Activated naive CD4-positive, alpha-beta T cell treated with anti-CD3 and anti-CD28 coated beads, Interleukin-2, amount 50 U/mL, for 24 hours (primary cell): ENCODE data around the gene TPSB2.
"Not testable (repeated sequence)": the region's sequence is repeated elsewhere in the genome, so short reads cannot be mapped to it uniquely, and the experiment has no call there.

Experiments used
- H3K27ac Mint-ChIP-seq: one replicate; pipeline ENCODE4 v1.8.0; 2021; ENCODE audit warnings: mild to moderate bottlenecking, mixed read lengths
- H3K27me3 Mint-ChIP-seq: one replicate; pipeline ENCODE4 v1.8.0; 2021; ENCODE audit warnings: mixed read lengths
- H3K36me3 Mint-ChIP-seq: one replicate; pipeline ENCODE4 v1.8.0; 2021; ENCODE audit warnings: mixed read lengths
- H3K4me1 Mint-ChIP-seq: one replicate; pipeline ENCODE4 v1.8.0; 2021; ENCODE audit warnings: mixed read lengths
- H3K4me3 Mint-ChIP-seq: one replicate; pipeline ENCODE4 v1.8.0; 2021; ENCODE audit warnings: mild to moderate bottlenecking, mixed read lengths
- H3K9me3 Mint-ChIP-seq: one replicate; pipeline ENCODE4 v1.8.0; 2021; ENCODE audit warnings: mixed read lengths

The TPSB2 gene

GRCh38 chr16:1254821-1255220 lies 24.8 kb upstream of the TPSB2 start:
- H3K27ac Mint-ChIP-seq, H3K4me3 Mint-ChIP-seq, H3K36me3 Mint-ChIP-seq, H3K9me3 Mint-ChIP-seq, H3K27me3 Mint-ChIP-seq, H3K4me1 Mint-ChIP-seq: not testable (repeated sequence)

GRCh38 chr16:1253701-1254364 lies 23.8 kb upstream of the TPSB2 start:
- not testable (repeated sequence) for H3K36me3 Mint-ChIP-seq, H3K9me3 Mint-ChIP-seq, H3K4me1 Mint-ChIP-seq

GRCh38 chr16:1249031-1249755 lies 19.2 kb upstream of the TPSB2 start:
- not testable (repeated sequence) for H3K27ac Mint-ChIP-seq, H3K36me3 Mint-ChIP-seq, H3K27me3 Mint-ChIP-seq, H3K4me3 Mint-ChIP-seq, H3K4me1 Mint-ChIP-seq, H3K9me3 Mint-ChIP-seq

More at GRCh38 chr16:1253701-1254364, 23.8 kb upstream of the TPSB2 start:
- H3K27me3 Mint-ChIP-seq, H3K27ac Mint-ChIP-seq, H3K4me3 Mint-ChIP-seq: not testable (repeated sequence)

GRCh38 chr16:1247903-1248537 lies 18.0 kb upstream of the TPSB2 start:
- H3K9me3 Mint-ChIP-seq, H3K27me3 Mint-ChIP-seq: not testable (repeated sequence)

GRCh38 chr16:1245452-1246020 lies 15.6 kb upstream of the TPSB2 start:
- no peaks in the 10 kb centered on the region for H3K4me1 Mint-ChIP-seq
- H3K27me3 Mint-ChIP-seq = peaks cover 2% of the 10 kb centered on the region
- no peaks in the 10 kb centered on the region for H3K36me3 Mint-ChIP-seq
- H3K9me3 Mint-ChIP-seq = no peaks in the 10 kb centered on the region
- H3K4me3 Mint-ChIP-seq = no peak overlapping the region
- no peak overlapping the region for H3K27ac Mint-ChIP-seq

More at GRCh38 chr16:1247903-1248537, 18.0 kb upstream of the TPSB2 start:
- not testable (repeated sequence) for H3K36me3 Mint-ChIP-seq, H3K4me3 Mint-ChIP-seq, H3K4me1 Mint-ChIP-seq, H3K27ac Mint-ChIP-seq

- H3K9me3 Mint-ChIP-seq = no peaks in the 10 kb centered on the region
- H3K27me3 Mint-ChIP-seq = peaks cover 2% of the 10 kb centered on the region
- H3K4me1 Mint-ChIP-seq = no peaks in the 10 kb centered on the region
- H3K36me3 Mint-ChIP-seq = no peaks in the 10 kb centered on the region
- no peak overlapping the region for H3K4me3 Mint-ChIP-seq
- H3K27ac Mint-ChIP-seq = no peak overlapping the region
Measured at GRCh38 chr16:1244881-1245280, 14.9 kb upstream of the TPSB2 start.

GRCh38 chr16:1243907-1244850 lies 14.2 kb upstream of the TPSB2 start:
- not testable (repeated sequence) for H3K27ac Mint-ChIP-seq, H3K4me1 Mint-ChIP-seq, H3K27me3 Mint-ChIP-seq, H3K36me3 Mint-ChIP-seq, H3K4me3 Mint-ChIP-seq, H3K9me3 Mint-ChIP-seq

- H3K36me3 Mint-ChIP-seq, H3K4me3 Mint-ChIP-seq, H3K4me1 Mint-ChIP-seq, H3K27me3 Mint-ChIP-seq, H3K9me3 Mint-ChIP-seq: not testable (repeated sequence)
- peak overlapping the region; percentile 6 for H3K27ac Mint-ChIP-seq
Measured at GRCh38 chr16:1243363-1243762, 13.4 kb upstream of the TPSB2 start.

- H3K4me3 Mint-ChIP-seq, H3K27me3 Mint-ChIP-seq, H3K4me1 Mint-ChIP-seq, H3K9me3 Mint-ChIP-seq, H3K36me3 Mint-ChIP-seq, H3K27ac Mint-ChIP-seq: not testable (repeated sequence)
Measured at GRCh38 chr16:1241081-1241480, 11.1 kb upstream of the TPSB2 start.

- H3K4me3 Mint-ChIP-seq, H3K27ac Mint-ChIP-seq, H3K27me3 Mint-ChIP-seq, H3K9me3 Mint-ChIP-seq, H3K4me1 Mint-ChIP-seq, H3K36me3 Mint-ChIP-seq: not testable (repeated sequence)
Measured at GRCh38 chr16:1240436-1240835, 10.5 kb upstream of the TPSB2 start, which contains the start of gene TPSAB1. TPSAB1 (plus strand) TSS chr16:1240705; CDS start chr16:1240939, 234 bp downstream.

- H3K4me1 Mint-ChIP-seq, H3K27ac Mint-ChIP-seq, H3K9me3 Mint-ChIP-seq, H3K4me3 Mint-ChIP-seq, H3K27me3 Mint-ChIP-seq, H3K36me3 Mint-ChIP-seq: not testable (repeated sequence)
Measured at GRCh38 chr16:1239575-1239974, 9.6 kb upstream of the TPSB2 start.

GRCh38 chr16:1238909-1239308 lies 8.9 kb upstream of the TPSB2 start:
- H3K4me3 Mint-ChIP-seq, H3K27ac Mint-ChIP-seq, H3K4me1 Mint-ChIP-seq, H3K36me3 Mint-ChIP-seq, H3K27me3 Mint-ChIP-seq, H3K9me3 Mint-ChIP-seq: not testable (repeated sequence)

- no peaks in the 10 kb centered on the region for H3K4me1 Mint-ChIP-seq
Measured at GRCh38 chr16:1237990-1238389, 8.0 kb upstream of the TPSB2 start.

GRCh38 chr16:1236659-1237058 lies 6.7 kb upstream of the TPSB2 start:
- not testable (repeated sequence) for H3K4me1 Mint-ChIP-seq, H3K4me3 Mint-ChIP-seq, H3K27ac Mint-ChIP-seq, H3K36me3 Mint-ChIP-seq, H3K27me3 Mint-ChIP-seq, H3K9me3 Mint-ChIP-seq

More at GRCh38 chr16:1237990-1238389, 8.0 kb upstream of the TPSB2 start:
- no peak overlapping the region for H3K27ac Mint-ChIP-seq
- no peaks in the 10 kb centered on the region for H3K36me3 Mint-ChIP-seq
- no peaks in the 10 kb centered on the region for H3K9me3 Mint-ChIP-seq
- H3K27me3 Mint-ChIP-seq = no peaks in the 10 kb centered on the region
- no peak overlapping the region for H3K4me3 Mint-ChIP-seq

- H3K4me1 Mint-ChIP-seq, H3K9me3 Mint-ChIP-seq, H3K27me3 Mint-ChIP-seq, H3K36me3 Mint-ChIP-seq, H3K27ac Mint-ChIP-seq, H3K4me3 Mint-ChIP-seq: not testable (repeated sequence)
Measured at GRCh38 chr16:1232049-1232748, 2.2 kb upstream of the TPSB2 start.
